Measurements from ENCODE around the gene NUSAP1.
A peak's percentile ranks its signal among the peaks of the same experiment; 100 is the strongest.
"Not testable (repeated sequence)": the region's sequence is repeated elsewhere in the genome, so short reads cannot be mapped to it uniquely, and the experiment has no call there.

Gene NUSAP1

GRCh38 chr15:41307679-41308078 is 25.0 kb upstream of the NUSAP1 start:
- peaks cover 17% of the 10 kb centered on the region for H3K36me3 Mint-ChIP-seq (ENCODE audit: low read depth)
- H3K4me1 Mint-ChIP-seq (ENCODE audit: low read depth), result no peaks in the 10 kb centered on the region
- H3K27me3 Mint-ChIP-seq, result no peaks in the 10 kb centered on the region
- no peaks in the 10 kb centered on the region for H3K9me3 Mint-ChIP-seq
- no peak overlapping the region for H3K4me3 Mint-ChIP-seq
- H3K27ac Mint-ChIP-seq, result no peak overlapping the region

DNA sequence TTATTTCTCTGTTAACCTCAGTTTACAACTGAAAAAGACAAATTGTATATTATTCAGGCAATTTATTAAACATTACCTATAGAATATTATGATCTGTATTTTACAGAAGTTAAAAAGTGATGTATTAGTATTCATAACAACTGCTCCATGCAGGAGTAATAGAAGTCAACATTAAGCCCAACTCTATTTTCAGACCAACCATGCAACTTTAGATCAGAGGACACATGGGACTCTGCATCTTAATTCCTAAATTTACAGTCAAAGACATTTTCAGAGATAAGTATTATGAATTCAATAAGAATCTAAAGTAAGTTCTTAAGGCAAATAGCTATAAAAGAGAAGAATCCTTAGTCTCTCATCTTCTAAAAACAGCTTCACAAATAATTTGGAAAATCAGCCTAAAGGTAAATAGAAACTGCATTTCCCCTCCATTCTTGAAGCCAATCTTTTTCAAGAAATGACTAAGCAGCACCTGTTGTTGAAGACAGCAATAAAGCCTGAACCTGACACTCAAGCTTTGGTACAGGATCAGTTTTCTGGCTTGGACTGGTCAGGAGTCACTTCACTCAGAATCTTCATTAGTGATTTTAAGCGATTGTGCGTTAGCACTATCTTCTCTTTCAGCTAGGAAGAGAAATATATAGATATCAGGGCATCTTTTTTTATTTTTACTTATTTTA is 23.3 kb upstream of the NUSAP1 start:
- Mint-ChIP-seq H3K36me3 (ENCODE audit: low read depth) (peaks cover 29% of the 10 kb centered on the region), H3K4me1 (ENCODE audit: low read depth) (no peaks in the 10 kb centered on the region), H3K27ac (no peak overlapping the region), H3K27me3 (no peaks in the 10 kb centered on the region), H3K9me3 (no peaks in the 10 kb centered on the region), H3K4me3 (no peak overlapping the region)

DNA sequence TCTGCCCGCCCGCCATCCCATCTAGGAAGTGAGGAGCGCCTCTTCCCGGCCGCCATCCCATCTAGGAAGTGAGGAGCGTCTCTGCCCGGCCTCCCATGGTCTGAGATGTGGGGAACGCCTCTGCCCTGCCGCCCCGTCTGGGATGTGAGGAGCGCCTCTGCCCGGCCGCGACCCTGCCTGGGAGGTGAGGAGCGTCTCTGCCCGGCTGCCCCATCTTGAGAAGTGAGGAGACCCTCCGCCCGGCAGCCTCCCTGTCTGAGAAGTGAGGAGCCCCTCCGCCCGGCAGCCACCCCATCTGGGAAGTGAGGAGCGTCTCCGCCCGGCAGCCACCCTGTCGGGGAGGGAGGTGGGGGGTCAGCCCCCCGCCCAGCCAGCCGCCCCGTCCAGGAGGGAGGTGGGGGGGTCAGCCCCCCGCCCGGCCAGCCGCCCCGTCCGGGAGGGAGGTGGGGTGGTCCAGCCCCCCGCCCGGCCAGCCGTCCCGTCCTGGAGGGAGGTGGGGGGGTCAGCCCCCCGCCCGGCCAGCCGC is 11.8 kb upstream of the NUSAP1 start:
- not testable (repeated sequence) for H3K27ac Mint-ChIP-seq, H3K9me3 Mint-ChIP-seq, H3K4me3 Mint-ChIP-seq, H3K27me3 Mint-ChIP-seq
- Mint-ChIP-seq H3K36me3 (ENCODE audit: low read depth) (peaks cover 24% of the 10 kb centered on the region), H3K4me1 (ENCODE audit: low read depth) (peaks cover 10% of the 10 kb centered on the region)

GRCh38 chr15:41323611-41324010 is 9.1 kb upstream of the NUSAP1 start:
- Mint-ChIP-seq H3K4me3 (no peak overlapping the region), H3K27me3 (no peaks in the 10 kb centered on the region), H3K36me3 (ENCODE audit: low read depth) (peaks cover 33% of the 10 kb centered on the region), H3K4me1 (ENCODE audit: low read depth) (peaks cover 10% of the 10 kb centered on the region), H3K9me3 (no peaks in the 10 kb centered on the region), H3K27ac (no peak overlapping the region)

- Mint-ChIP-seq H3K4me1 (ENCODE audit: low read depth) (peaks cover 23% of the 10 kb centered on the region), H3K9me3 (no peaks in the 10 kb centered on the region), H3K4me3 (peak overlapping the region; percentile 99), H3K27me3 (no peaks in the 10 kb centered on the region), H3K36me3 (ENCODE audit: low read depth) (peaks cover 28% of the 10 kb centered on the region), H3K27ac (peak overlapping the region; percentile 96)
These were observed 1.4 kb upstream of the NUSAP1 start for GRCh38 chr15:41331281-41331680.

- Mint-ChIP-seq H3K4me3 (peak overlapping the region; percentile 99), H3K27me3 (no peaks in the 10 kb centered on the region), H3K36me3 (ENCODE audit: low read depth) (peaks cover 31% of the 10 kb centered on the region), H3K27ac (peak overlapping the region; percentile 96), H3K9me3 (no peaks in the 10 kb centered on the region), H3K4me1 (ENCODE audit: low read depth) (peaks cover 28% of the 10 kb centered on the region)
These were observed 868 bp upstream of the NUSAP1 start for GRCh38 chr15:41331833-41332193.

- Mint-ChIP-seq H3K36me3 (ENCODE audit: low read depth) (peaks cover 37% of the 10 kb centered on the region), H3K9me3 (no peaks in the 10 kb centered on the region), H3K4me1 (ENCODE audit: low read depth) (peaks cover 34% of the 10 kb centered on the region), H3K4me3 (peak overlapping the region; percentile 99), H3K27me3 (no peaks in the 10 kb centered on the region), H3K27ac (peak overlapping the region; percentile 96)
These were observed 413 bp downstream of the NUSAP1 start for GRCh38 chr15:41333026-41333562.

- Mint-ChIP-seq H3K4me1 (ENCODE audit: low read depth) (peaks cover 34% of the 10 kb centered on the region), H3K27me3 (no peaks in the 10 kb centered on the region), H3K4me3 (peak overlapping the region; percentile 99), H3K36me3 (ENCODE audit: low read depth) (peaks cover 38% of the 10 kb centered on the region), H3K27ac (peak overlapping the region; percentile 49), H3K9me3 (no peaks in the 10 kb centered on the region)
These were observed 1.8 kb downstream of the NUSAP1 start for GRCh38 chr15:41334293-41335120.

DNA sequence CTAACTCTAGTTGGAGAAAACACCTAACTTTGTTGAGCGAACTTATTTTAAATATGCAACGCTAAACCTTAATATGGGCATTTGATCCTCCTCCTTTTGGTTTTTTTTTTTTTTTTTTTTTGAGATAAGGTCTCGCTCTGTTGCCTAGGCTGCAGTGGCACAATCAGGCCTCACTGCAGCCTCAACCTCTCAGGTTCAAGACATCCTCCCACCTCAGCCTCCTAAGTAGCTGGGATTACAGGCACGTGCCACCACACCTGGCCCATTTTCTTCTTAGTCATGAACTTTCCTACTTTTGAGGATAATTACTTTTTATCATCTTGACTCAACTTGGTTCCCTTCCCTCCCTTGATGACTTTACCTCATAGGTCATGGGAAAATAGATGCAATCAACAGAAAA is 3.9 kb downstream of the NUSAP1 start:
- peak overlapping the region; percentile 17 for H3K4me3 Mint-ChIP-seq
- peaks cover 56% of the 10 kb centered on the region for H3K36me3 Mint-ChIP-seq (ENCODE audit: low read depth)
- no peak overlapping the region for H3K27ac Mint-ChIP-seq

GRCh38 chr15:41337047-41337446 is 4.4 kb downstream of the NUSAP1 start:
- no peak overlapping the region for H3K4me3 Mint-ChIP-seq

More for the DNA sequence above, 3.9 kb downstream of the NUSAP1 start:
- no peaks in the 10 kb centered on the region for H3K9me3 Mint-ChIP-seq
- peaks cover 26% of the 10 kb centered on the region for H3K4me1 Mint-ChIP-seq (ENCODE audit: low read depth)
- H3K27me3 Mint-ChIP-seq, result no peaks in the 10 kb centered on the region

DNA sequence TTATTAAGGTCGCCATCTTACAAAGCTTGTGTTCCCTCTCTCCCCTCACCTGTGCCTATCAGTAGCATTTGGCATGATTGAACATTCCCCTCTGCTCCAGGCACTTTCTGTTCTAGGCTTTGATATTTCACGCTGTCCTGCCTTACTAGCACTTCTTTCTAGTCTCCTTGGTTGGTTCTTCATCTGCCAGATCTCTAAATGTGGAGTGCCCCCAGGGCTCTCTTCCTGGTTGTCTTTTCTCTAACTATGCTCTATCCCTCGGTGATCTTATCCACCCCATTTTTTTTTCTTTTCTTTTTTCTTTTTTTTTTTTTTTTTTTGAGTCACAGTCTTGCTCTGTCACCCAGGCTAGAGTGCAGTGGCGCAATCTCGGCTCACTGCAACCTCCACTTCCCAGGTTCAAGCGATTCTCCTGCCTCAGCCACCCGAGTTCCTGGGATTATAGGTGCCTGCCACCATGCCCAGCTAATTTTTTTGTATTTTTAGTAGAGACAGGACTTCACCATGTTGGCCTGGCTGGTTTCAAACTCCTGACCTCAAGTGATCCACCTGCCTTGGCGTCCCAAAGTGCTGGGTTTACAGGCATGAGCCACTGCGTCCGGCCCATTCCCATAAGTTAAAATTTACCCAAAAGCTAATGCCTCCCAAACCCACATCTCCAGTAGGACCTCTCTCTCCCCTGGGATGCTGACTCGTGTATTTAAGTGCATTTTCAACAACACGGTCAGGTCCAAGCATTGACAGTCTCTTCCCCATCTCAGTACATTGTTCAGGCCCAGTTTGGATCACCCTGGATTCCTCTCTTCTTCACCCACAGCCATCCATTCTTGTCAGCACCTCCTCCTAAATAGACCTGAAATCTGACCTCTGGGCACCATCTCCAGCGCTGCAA is 5.2 kb downstream of the NUSAP1 start:
- H3K27me3 Mint-ChIP-seq, result no peaks in the 10 kb centered on the region
- no peaks in the 10 kb centered on the region for H3K9me3 Mint-ChIP-seq
- no peak overlapping the region for H3K27ac Mint-ChIP-seq
- peaks cover 64% of the 10 kb centered on the region for H3K36me3 Mint-ChIP-seq (ENCODE audit: low read depth)
- peaks cover 23% of the 10 kb centered on the region for H3K4me1 Mint-ChIP-seq (ENCODE audit: low read depth)
- H3K4me3 Mint-ChIP-seq, result no peak overlapping the region

More at GRCh38 chr15:41337047-41337446, 4.4 kb downstream of the NUSAP1 start:
- Mint-ChIP-seq H3K27ac (no peak overlapping the region), H3K4me1 (ENCODE audit: low read depth) (peaks cover 23% of the 10 kb centered on the region), H3K36me3 (ENCODE audit: low read depth) (peaks cover 59% of the 10 kb centered on the region), H3K9me3 (no peaks in the 10 kb centered on the region), H3K27me3 (no peaks in the 10 kb centered on the region)

GRCh38 chr15:41340189-41340695 is 7.6 kb downstream of the NUSAP1 start:
- Mint-ChIP-seq H3K27ac (no peak overlapping the region), H3K4me1 (ENCODE audit: low read depth) (peaks cover 12% of the 10 kb centered on the region), H3K27me3 (no peaks in the 10 kb centered on the region), H3K4me3 (no peak overlapping the region), H3K9me3 (no peaks in the 10 kb centered on the region), H3K36me3 (ENCODE audit: low read depth) (peaks cover 66% of the 10 kb centered on the region)

DNA sequence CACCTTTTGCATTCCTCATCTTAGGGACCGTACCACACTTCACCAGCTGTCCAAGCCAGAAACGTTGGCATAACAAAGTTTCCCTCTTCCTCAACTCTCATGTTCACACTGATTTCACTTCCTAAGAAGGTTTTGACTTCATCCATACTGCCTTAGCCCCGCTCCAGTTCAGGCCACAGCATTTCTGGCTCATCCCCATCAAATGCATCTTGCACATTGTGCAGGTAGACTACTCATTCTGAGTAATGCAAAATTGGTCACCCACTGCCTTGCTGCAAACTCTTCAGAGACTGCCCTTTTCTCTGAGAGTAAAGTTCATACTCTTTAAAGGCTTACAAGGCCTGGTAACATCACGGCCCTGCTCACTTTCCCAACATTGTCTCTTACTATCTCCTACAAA is 8.8 kb downstream of the NUSAP1 start:
- no peaks in the 10 kb centered on the region for H3K27me3 Mint-ChIP-seq
- peaks cover 74% of the 10 kb centered on the region for H3K36me3 Mint-ChIP-seq (ENCODE audit: low read depth)

GRCh38 chr15:41347236-41347635 is 14.6 kb downstream of the NUSAP1 start:
- no peak overlapping the region for H3K4me3 Mint-ChIP-seq
- no peaks in the 10 kb centered on the region for H3K27me3 Mint-ChIP-seq
- no peaks in the 10 kb centered on the region for H3K9me3 Mint-ChIP-seq
- no peaks in the 10 kb centered on the region for H3K4me1 Mint-ChIP-seq (ENCODE audit: low read depth)
- no peak overlapping the region for H3K27ac Mint-ChIP-seq
- peaks cover 60% of the 10 kb centered on the region for H3K36me3 Mint-ChIP-seq (ENCODE audit: low read depth)

More for the DNA sequence above, 8.8 kb downstream of the NUSAP1 start:
- no peaks in the 10 kb centered on the region for H3K9me3 Mint-ChIP-seq
- no peak overlapping the region for H3K4me3 Mint-ChIP-seq
- H3K27ac Mint-ChIP-seq, result no peak overlapping the region
- H3K4me1 Mint-ChIP-seq (ENCODE audit: low read depth), result peaks cover 9% of the 10 kb centered on the region

Data from stimulated activated naive CD8-positive, alpha-beta T cell treated with anti-CD3 and anti-CD28 coated beads, Interleukin-15, Interleukin-2, amounts not matched to agents 100 ng/mL and 50 ng/mL, for 24 hours (primary cell).